GM12873 (cell line): ENCODE data around the gene TEX29.

ENCODE experiments used
- CTCF ChIP-seq: IDR thresholded peaks from 2 replicates; pipeline ENCODE4 v1.5.1; 2012; ENCODE audit warnings: low read depth, mild to moderate bottlenecking, moderate library complexity, low read length, control low read depth; ENCODE audit not compliant: insufficient read depth; ENCODE audit errors: missing control alignments

TEX29 gene

DNA sequence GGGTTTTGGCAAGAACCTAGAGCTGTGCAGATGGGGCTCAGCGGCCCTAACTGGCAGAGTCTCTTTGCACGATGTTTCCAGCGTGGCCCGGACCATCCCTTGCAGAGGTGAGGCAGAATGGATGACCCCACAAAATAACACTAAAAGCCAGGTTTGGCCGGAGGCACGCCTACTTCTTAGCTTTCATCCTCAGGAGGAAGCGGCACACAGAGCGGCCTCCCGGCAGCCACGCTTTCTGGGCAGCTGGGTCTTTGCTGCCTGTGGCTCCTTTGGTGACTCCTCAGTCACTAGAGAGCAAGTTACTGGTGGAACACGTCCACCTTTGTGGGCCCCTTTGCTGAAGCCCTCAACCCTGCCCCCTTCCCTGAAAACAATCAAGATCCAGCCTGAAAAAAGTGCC, 25.2 kb downstream of the TEX29 start:
- TF ChIP-seq CTCF: no peak

- no peak for TF ChIP-seq CTCF
Measured at GRCh38 chr13:111346101-111346680, 25.7 kb downstream of the TEX29 start.

DNA sequence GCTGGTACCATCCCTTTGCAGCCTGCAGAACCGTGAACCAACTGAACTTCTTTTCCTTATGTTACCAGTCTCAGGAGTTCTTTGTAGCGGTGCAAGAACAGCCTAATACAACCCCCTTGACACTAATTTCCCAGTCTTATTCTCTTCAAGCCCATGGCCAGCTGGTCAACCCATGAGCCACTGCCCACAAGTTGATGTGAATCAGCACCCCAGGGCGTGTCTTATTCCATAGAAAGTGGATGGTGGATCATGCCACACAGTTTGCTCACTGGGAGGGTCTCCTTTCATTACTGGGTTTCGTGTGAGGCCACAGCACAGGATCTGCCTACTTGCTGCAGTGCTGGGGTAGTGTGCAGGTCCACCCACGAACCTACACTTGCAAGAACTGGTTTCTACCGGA, 27.0 kb downstream of the TEX29 start:
- TF ChIP-seq CTCF: no peak

DNA sequence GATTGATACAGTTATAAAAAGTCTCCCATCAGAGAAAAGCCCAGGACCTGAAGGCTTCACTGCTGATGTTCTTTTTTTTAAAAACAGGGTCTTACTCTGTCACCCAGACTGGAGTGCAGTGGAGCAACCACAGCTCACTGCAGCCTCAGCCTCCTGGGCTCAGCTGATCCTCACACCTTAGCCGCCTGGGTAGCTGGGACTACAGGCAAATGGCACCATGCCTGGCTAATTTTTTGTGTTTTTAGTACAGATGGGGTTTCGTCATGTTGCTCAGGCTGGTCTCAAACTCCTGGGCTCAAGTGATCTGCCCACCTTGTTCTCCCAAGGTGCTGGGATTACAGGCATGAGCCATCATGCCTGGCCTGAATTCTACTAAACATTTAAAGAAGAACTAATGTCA, 33.1 kb downstream of the TEX29 start:
- TF ChIP-seq CTCF: no peak

DNA sequence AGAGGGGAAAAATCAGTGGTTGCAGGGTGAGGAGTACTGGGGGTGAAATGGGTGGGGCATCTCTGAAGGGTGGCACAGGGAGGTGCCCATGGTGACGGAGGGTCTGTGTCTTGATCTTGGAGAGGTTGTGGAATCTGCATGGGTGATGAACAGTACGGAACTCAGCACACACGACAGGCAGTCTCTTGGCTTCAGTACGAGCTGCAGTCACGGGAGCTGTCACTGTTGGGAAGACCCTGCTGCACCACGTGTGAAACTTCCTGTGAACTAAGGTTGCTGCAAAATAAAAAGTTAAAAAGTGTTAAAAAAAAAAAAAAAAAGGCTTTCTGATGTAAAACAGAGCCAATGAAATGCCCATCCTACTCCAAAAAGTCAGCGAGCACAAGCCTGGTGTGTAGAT, 34.3 kb downstream of the TEX29 start:
- TF ChIP-seq CTCF: no peak

- no peak for TF ChIP-seq CTCF
Measured at GRCh38 chr13:111356795-111357194, 36.4 kb downstream of the TEX29 start.

DNA sequence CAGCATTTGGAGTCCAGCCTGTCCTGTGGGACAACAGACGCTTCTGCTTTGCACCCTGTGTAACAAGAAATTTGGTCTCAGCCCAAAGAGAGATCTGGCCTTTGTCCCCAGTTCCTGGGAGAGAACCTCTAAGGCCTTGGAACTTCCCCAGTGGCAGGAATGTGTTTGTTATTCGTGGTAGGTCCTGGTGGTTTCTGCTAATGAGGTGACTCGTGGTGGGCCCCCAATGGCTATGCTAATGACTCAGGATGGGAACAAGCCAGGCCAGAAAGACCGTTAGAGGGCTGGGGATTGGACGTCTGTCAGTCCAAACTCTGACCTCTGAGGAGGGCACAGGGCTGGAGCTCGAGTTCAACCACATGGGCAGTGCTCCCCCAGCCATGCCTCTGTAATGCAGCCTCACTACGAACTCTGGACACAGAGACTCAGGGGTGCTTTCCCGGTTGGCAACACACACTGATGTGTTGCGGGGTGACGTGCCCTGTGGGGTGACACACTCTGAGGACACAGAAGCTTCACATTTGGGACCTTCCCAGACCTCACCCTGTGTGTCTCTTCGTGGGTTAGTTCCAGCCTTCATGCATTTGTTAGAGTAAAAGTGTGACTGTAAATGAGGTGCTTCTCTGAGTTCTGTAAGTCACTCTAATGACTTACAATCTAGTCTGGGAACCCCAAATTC, 38.9 kb downstream of the TEX29 start:
- TF ChIP-seq CTCF: no peak

- TF ChIP-seq CTCF: no peak
Measured at GRCh38 chr13:111359930-111360329, 39.5 kb downstream of the TEX29 start.
